Stimulated activated CD8-positive, alpha-beta memory T cell treated with anti-CD3 and anti-CD28 coated beads, Interleukin-7, amount 100 ng/mL, for 24 hours (primary cell): ENCODE results near the gene MNT.

Source experiments
- DNase-seq: peaks from one replicate; pipeline ENCODE4 v3.0.0-alpha.2; 2020; ENCODE audit warnings: low read depth

The MNT gene

DNA sequence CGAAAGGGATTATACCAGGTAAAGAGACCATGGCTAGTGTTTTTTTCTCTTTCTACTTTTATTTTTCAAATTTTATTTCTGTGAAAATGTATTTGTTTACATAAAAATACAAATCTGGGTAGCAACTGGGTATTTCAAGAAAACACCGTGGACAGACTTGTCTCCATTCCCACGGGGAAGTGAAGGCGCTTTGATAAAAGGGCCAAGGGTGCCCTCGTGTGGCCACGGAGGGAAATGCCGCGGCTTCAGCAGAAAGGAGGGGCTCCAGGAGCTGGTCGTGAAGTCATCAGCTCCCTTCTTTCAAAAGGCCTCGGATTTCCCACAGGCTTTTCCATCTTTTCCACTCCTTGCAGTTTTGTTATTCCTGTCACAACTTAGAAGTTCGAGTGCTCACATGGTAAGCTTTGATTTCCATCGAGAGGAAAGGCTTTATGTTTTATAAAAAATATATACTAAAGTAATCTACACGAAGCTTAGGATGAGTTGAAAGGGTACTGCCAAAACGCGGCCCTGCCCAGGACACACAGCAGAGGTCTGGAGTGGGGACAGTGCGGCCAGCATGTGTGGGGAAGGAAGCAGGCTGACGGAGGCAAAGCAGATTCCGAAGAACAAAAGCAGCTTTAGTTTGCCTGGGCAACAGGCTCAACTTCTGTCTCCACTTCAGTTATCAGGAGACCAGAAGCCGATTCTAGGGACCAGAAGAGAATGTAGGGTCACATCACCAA is 15.3 kb upstream of the MNT start:
- DNase-seq = peak; percentile 73

DNA sequence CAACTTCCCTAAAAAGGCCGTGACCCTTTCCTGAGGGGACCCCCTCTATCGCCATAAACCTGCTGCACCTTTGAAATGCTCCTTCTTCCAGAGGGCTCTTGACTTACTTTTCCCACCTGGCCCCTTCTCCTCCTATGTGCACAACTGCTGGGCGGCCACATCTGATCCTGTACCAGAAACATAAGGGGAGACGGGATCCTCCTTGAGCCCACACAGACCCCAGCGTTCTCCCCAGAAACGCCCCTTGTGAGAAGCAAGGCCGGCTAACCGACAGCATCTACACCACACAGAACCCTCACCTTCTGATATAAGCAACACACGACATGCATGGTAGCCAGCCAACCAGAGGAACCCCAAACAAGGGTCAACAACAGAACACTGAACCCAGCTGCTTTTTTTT is 14.2 kb upstream of the MNT start:
- DNase-seq = no peak

- no peak for DNase-seq
Measured at GRCh38 chr17:2414446-2415064, 13.7 kb upstream of the MNT start.

GRCh38 chr17:2412561-2413021 is 11.7 kb upstream of the MNT start:
- DNase-seq = no peak

- no peak for DNase-seq
Measured at GRCh38 chr17:2410951-2411350, 10.1 kb upstream of the MNT start.

GRCh38 chr17:2406903-2407790 is 6.3 kb upstream of the MNT start:
- DNase-seq = no peak

GRCh38 chr17:2406271-2406902 is 5.5 kb upstream of the MNT start:
- no peak for DNase-seq

DNA sequence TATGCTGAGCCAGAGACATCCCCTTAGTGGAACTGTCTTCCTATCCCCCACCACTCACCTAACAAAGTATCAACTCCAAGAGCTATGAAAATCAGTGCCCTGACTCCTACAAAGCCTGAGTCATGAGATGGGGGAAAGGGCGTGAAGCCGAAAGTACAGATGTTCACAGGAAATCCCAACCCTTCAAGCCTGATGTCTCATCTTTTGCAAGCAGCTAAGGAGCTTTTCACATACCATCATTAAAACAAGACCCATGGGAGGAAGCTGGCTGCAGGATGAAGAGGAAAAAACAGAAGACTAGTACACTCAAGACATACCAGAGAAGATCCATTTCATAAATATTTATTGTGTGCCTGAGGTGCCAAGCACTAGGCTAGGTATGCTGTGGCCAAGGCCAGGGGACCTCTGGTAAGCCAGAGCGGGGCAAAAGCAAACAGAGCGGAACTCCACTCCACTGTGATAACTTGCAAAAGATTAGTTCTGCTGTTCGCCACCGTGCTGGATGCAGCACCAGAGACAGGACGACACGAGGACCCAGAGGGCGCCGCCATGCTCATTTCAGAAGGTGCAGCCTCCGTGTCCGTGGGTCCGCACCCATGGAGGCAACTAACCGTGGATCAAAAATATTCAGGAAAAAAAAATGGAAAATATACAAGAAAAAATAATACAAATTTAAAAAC is 4.5 kb upstream of the MNT start:
- no peak for DNase-seq

DNA sequence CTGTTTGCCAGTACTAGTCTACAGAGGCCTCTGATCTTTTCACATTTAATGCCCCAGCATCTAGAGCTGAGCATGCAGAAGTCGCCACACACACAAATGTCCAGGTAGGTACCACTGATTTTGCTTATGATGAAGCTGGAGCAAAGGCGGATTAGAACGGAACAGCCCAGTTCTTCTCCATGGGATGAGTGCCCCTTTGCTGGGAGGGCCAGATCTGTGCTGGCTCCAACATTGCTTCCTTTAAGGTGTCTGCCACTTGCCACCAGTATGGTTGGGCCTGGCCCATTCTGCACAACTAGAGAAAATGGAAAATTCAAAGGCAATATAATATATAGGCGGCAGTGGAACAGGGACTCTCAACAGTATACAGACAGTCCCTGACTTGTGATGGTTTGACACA is 2.2 kb upstream of the MNT start:
- no peak for DNase-seq

DNA sequence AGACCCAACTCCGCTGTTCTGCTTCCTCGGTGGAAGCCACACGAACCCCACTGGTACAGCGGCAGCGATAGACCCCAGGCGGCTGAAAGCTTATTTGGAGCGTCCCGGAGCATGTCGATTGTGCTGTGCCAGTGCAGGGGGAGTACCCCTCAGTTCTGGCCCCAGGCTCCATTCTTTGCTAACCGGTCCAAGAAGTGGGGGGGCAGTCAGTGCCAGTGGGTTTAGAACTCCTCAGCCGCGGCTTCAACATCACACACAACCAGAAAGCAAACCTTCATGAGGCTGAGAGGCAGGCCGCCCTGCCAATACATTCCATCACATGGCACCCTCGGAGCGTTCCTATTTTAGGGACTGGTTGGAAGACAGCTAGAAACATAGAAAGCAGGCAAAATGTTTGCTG is 1.7 kb upstream of the MNT start:
- no peak for DNase-seq

GRCh38 chr17:2401426-2402221 is 764 bp upstream of the MNT start:
- peak; percentile 99 for DNase-seq

DNA sequence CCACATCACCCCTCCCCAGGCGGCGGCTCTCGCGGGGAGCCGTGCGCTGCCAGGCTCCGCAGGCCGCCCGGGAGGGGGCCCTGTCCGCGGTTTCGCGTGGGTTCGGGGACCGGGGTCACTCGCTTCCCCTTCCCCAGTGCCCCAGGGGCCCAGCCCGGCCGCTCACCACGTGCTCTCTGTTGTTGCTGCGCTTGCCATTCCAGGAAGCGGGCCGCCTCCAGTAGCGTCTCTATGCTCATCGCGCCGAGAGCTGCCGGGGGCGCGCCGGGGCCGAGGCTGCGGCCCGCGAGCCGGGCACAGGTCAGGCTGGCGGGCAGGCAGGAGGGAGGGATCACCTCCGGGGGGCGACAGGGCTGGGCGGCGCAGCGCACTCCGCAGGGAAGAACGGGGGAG is 390 bp downstream of the MNT start:
- DNase-seq = no peak

- DNase-seq = peak; percentile 72
Measured at GRCh38 chr17:2399572-2400473, 1.0 kb downstream of the MNT start.

- no peak for DNase-seq
Measured at GRCh38 chr17:2398655-2399571, 1.9 kb downstream of the MNT start.

- no peak for DNase-seq
Measured at GRCh38 chr17:2398182-2398581, 2.7 kb downstream of the MNT start.

GRCh38 chr17:2397247-2398171 is 3.4 kb downstream of the MNT start:
- DNase-seq = no peak

DNA sequence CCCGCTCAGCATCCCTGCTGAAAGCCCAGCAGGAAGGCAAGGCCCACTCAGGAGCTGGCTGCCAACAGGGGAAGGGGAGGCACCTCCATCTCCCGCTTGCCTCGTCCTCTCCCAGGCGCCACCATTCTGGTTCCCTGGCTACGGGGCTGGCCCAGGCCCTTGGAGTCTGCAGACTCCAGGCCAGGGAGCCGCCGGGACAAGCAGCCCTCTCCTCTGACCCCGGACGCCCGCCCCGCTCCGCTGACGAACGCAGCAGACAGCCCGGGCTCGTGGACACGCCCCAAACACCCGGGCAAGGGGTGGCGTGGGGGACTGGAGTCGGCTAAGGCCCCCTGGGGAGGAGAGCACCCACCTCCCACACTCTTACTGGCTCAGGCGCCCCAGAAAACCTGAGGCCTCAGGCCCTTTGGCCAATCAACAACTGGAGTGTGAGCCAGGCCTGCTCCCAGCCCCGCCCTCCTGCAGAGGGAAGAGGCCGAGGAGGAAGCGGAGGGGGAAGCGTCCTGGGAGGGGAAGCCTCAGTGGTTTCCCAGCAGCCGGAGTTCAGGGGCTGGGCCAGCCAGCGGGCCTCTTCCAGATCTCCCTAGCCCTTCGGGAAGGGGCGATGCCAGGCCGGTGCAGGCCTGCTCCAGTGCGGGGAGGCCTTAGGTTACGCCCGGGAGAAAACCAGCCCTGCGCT is 4.2 kb downstream of the MNT start:
- DNase-seq = no peak
